SK-N-SH treated with all-trans-retinoic acid at 6 μM for 48 hours (cell line): ENCODE results near the gene MVK.

ENCODE experiments used
- ATAC-seq: fragments of 200-7000 bp; cut with Tn5 transposase; 3 replicates; pipeline ENCODE4 v1.9.1; 2020; ENCODE audit warnings: mild to moderate bottlenecking, moderate library complexity
- ARNTL ChIP-seq: fragments of 450-650 bp; formaldehyde crosslinking; IDR thresholded peaks from 2 replicates; pipeline ENCODE4 v1.5.0; 2020; ENCODE audit warnings: low read depth, mild to moderate bottlenecking, moderate library complexity, borderline replicate concordance
- BACH2 ChIP-seq: fragments of 250-450 bp; sonication (Bioruptor Pico); IDR thresholded peaks from 2 replicates; pipeline ENCODE4 v1.9.0; 2021; ENCODE audit warnings: mild to moderate bottlenecking, borderline replicate concordance
- CSDC2 ChIP-seq: fragments of 250-450 bp; sonication (Bioruptor Pico); IDR thresholded peaks from 2 replicates; pipeline ENCODE4 v1.5.0; 2020; ENCODE audit warnings: mild to moderate bottlenecking, moderate library complexity
- CSRNP3 ChIP-seq: fragments of 250-450 bp; sonication (Bioruptor Pico); IDR thresholded peaks from 2 replicates; pipeline ENCODE4 v1.5.1; 2021; ENCODE audit warnings: mild to moderate bottlenecking, moderate library complexity
- ESRRG ChIP-seq: fragments of 250-450 bp; sonication (Bioruptor Pico); IDR thresholded peaks from 2 replicates; pipeline ENCODE4 v1.6.1; 2021; ENCODE audit warnings: mild to moderate bottlenecking
- GLIS3 ChIP-seq: fragments of 250-450 bp; sonication (Bioruptor Pico); IDR thresholded peaks from 2 replicates; pipeline ENCODE4 v1.5.0; 2020; ENCODE audit warnings: mild to moderate bottlenecking, moderate library complexity
- ISL1 ChIP-seq: fragments of 250-450 bp; sonication (Bioruptor Pico); IDR thresholded peaks from 2 replicates; pipeline ENCODE4 v2.1.2; 2022; ENCODE audit warnings: mild to moderate bottlenecking, moderate library complexity
- OSR1 ChIP-seq: fragments of 250-450 bp; sonication (Bioruptor Pico); IDR thresholded peaks from 2 replicates; pipeline ENCODE4 v1.8.0; 2022; ENCODE audit warnings: moderate library complexity, mild to moderate bottlenecking, inconsistent platforms
- POU6F1 ChIP-seq: fragments of 250-450 bp; sonication (Bioruptor Pico); IDR thresholded peaks from 2 replicates; pipeline ENCODE4 v1.8.0; 2021; ENCODE audit warnings: low read depth, mild to moderate bottlenecking, moderate library complexity, borderline replicate concordance
- PPARA ChIP-seq: fragments of 250-450 bp; sonication (Bioruptor Pico); IDR thresholded peaks from 2 replicates; pipeline ENCODE4 v1.5.0; 2020; ENCODE audit warnings: mild to moderate bottlenecking, borderline replicate concordance
- RARB ChIP-seq: fragments of 250-450 bp; sonication (Bioruptor Pico); IDR thresholded peaks from 2 replicates; pipeline ENCODE4 v1.8.0; 2021; ENCODE audit warnings: mild to moderate bottlenecking, moderate library complexity
- SNAI2 ChIP-seq: fragments of 250-450 bp; sonication (Bioruptor Pico); IDR thresholded peaks from 2 replicates; pipeline ENCODE4 v1.5.0; 2020; ENCODE audit warnings: mild to moderate bottlenecking, moderate library complexity
- TCF4 ChIP-seq: fragments of 250-450 bp; sonication (Bioruptor Pico); IDR thresholded peaks from 2 replicates; pipeline ENCODE4 v1.8.0; 2021; ENCODE audit warnings: mild to moderate bottlenecking, moderate library complexity, borderline replicate concordance
- TOX ChIP-seq: fragments of 250-450 bp; sonication (Bioruptor Pico); IDR thresholded peaks from 2 replicates; pipeline ENCODE4 v1.8.0; 2021; ENCODE audit warnings: mild to moderate bottlenecking, moderate library complexity, borderline replicate concordance
- ZC3H10 ChIP-seq: fragments of 250-450 bp; sonication (Bioruptor Pico); IDR thresholded peaks from 2 replicates; pipeline ENCODE4 v1.5.1; 2021; ENCODE audit warnings: mild to moderate bottlenecking, moderate library complexity
- ZFP3 ChIP-seq: fragments of 250-450 bp; sonication (Bioruptor Pico); IDR thresholded peaks from 2 replicates; pipeline ENCODE4 v1.5.0; 2020; ENCODE audit warnings: mild to moderate bottlenecking, moderate library complexity
- ZFP30 ChIP-seq: fragments of 450-650 bp; formaldehyde crosslinking; IDR thresholded peaks from 2 replicates; pipeline ENCODE4 v1.5.0; 2022; ENCODE audit warnings: mild to moderate bottlenecking, moderate library complexity
- ZNF565 ChIP-seq: fragments of 450-650 bp; formaldehyde crosslinking; conservative IDR thresholded peaks from 2 replicates; pipeline ENCODE4 v1.5.0; 2020; ENCODE audit warnings: low read depth, mild to moderate bottlenecking, moderate library complexity
- ZNF70 ChIP-seq: fragments of 450-650 bp; formaldehyde crosslinking; IDR thresholded peaks from 2 replicates; pipeline ENCODE4 v1.5.0; 2020; ENCODE audit warnings: mild to moderate bottlenecking, moderate library complexity
- ZNF8 ChIP-seq: fragments of 450-650 bp; formaldehyde crosslinking; IDR thresholded peaks from 2 replicates; pipeline ENCODE4 v1.5.0; 2020; ENCODE audit warnings: mild to moderate bottlenecking, moderate library complexity
- TF ChIP-seq, protein P1 (sequence below): fragments of 250-450 bp; sonication (Bioruptor Pico); IDR thresholded peaks from 2 replicates; pipeline ENCODE4 v1.5.0; 2020; ENCODE audit warnings: mild to moderate bottlenecking, moderate library complexity
- TF ChIP-seq, protein P2 (sequence below): fragments of 250-450 bp; sonication (Bioruptor Pico); IDR thresholded peaks from 2 replicates; pipeline ENCODE4 v1.8.0; 2020; ENCODE audit warnings: mild to moderate bottlenecking, moderate library complexity, borderline replicate concordance
- TF ChIP-seq, protein P3 (sequence below): fragments of 250-450 bp; sonication (Bioruptor Pico); IDR thresholded peaks from 2 replicates; pipeline ENCODE4 v1.5.1; 2020; ENCODE audit warnings: low read depth, mild to moderate bottlenecking, moderate library complexity

The MVK gene

DNA sequence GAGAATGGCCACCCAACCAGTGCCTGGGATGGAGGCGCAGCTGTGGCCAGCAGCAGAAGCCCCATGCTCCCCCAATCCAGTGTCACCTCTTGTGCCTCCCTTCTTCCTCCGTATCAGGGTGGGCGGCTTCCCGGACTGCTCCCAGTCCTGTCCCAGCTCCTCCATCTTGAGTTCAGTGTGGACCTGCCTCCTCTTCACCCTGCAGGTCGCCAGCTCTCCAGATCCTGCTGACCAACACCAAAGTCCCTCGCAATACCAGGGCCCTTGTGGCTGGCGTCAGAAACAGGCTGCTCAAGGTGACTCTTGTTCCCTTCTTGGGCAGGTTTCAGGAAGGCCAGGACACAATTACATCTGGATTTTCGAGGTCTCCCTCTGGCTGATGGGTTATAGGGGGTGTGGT lies 17.0 kb downstream of the MVK start:
- TF ChIP-seq ZFP3 (no peak), ZFP30 (CRISPR knock-in tag) (no peak), GLIS3 (no peak), ZNF565 (no peak), RARB (CRISPR knock-in tag) (no peak), ZNF70 (no peak), TOX (no peak), ZNF8 (CRISPR knock-in tag) (no peak), OSR1 (CRISPR knock-in tag) (no peak), ESRRG (CRISPR knock-in tag) (no peak), CSDC2 (CRISPR knock-in tag) (no peak), ISL1 (no peak), CSRNP3 (CRISPR knock-in tag) (no peak), ARNTL (no peak), ZC3H10 (CRISPR knock-in tag) (no peak), TCF4 (CRISPR knock-in tag) (no peak), SNAI2 (no peak)
- TF ChIP-seq, protein P1, sequence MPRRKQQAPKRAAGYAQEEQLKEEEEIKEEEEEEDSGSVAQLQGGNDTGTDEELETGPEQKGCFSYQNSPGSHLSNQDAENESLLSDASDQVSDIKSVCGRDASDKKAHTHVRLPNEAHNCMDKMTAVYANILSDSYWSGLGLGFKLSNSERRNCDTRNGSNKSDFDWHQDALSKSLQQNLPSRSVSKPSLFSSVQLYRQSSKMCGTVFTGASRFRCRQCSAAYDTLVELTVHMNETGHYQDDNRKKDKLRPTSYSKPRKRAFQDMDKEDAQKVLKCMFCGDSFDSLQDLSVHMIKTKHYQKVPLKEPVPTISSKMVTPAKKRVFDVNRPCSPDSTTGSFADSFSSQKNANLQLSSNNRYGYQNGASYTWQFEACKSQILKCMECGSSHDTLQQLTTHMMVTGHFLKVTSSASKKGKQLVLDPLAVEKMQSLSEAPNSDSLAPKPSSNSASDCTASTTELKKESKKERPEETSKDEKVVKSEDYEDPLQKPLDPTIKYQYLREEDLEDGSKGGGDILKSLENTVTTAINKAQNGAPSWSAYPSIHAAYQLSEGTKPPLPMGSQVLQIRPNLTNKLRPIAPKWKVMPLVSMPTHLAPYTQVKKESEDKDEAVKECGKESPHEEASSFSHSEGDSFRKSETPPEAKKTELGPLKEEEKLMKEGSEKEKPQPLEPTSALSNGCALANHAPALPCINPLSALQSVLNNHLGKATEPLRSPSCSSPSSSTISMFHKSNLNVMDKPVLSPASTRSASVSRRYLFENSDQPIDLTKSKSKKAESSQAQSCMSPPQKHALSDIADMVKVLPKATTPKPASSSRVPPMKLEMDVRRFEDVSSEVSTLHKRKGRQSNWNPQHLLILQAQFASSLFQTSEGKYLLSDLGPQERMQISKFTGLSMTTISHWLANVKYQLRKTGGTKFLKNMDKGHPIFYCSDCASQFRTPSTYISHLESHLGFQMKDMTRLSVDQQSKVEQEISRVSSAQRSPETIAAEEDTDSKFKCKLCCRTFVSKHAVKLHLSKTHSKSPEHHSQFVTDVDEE (CRISPR knock-in tag) = no peak
- TF ChIP-seq, protein P2, sequence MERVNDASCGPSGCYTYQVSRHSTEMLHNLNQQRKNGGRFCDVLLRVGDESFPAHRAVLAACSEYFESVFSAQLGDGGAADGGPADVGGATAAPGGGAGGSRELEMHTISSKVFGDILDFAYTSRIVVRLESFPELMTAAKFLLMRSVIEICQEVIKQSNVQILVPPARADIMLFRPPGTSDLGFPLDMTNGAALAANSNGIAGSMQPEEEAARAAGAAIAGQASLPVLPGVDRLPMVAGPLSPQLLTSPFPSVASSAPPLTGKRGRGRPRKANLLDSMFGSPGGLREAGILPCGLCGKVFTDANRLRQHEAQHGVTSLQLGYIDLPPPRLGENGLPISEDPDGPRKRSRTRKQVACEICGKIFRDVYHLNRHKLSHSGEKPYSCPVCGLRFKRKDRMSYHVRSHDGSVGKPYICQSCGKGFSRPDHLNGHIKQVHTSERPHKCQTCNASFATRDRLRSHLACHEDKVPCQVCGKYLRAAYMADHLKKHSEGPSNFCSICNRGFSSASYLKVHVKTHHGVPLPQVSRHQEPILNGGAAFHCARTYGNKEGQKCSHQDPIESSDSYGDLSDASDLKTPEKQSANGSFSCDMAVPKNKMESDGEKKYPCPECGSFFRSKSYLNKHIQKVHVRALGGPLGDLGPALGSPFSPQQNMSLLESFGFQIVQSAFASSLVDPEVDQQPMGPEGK (CRISPR knock-in tag) = no peak
- TF ChIP-seq, protein P3, sequence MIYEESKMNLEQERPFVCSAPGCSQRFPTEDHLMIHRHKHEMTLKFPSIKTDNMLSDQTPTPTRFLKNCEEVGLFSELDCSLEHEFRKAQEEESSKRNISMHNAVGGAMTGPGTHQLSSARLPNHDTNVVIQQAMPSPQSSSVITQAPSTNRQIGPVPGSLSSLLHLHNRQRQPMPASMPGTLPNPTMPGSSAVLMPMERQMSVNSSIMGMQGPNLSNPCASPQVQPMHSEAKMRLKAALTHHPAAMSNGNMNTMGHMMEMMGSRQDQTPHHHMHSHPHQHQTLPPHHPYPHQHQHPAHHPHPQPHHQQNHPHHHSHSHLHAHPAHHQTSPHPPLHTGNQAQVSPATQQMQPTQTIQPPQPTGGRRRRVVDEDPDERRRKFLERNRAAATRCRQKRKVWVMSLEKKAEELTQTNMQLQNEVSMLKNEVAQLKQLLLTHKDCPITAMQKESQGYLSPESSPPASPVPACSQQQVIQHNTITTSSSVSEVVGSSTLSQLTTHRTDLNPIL (CRISPR knock-in tag) = no peak
- no peak for ATAC-seq

DNA sequence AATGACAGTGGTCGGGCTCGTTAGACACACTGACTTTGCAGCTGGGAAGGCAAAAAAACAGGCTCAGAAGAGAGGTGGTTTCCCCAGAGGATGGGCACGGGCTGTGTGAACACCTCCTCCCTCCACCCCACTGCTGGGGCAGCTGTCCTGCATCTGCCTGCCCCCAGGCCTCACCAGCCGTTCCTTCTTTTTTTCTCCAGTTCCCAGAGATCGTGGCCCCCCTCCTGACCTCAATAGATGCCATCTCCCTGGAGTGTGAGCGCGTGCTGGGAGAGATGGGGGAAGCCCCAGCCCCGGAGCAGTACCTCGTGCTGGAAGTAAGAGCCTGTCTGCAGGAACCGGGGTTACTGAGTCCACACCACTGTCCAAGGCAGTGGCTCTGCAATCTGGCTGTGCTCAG lies 17.4 kb downstream of the MVK start:
- ATAC-seq = peak; percentile 15; the same call in 1 of the 3 replicates
- TF ChIP-seq ZFP30 (CRISPR knock-in tag) (no peak), TOX (no peak), OSR1 (CRISPR knock-in tag) (no peak), CSRNP3 (CRISPR knock-in tag) (no peak), CSDC2 (CRISPR knock-in tag) (no peak), BACH2 (no peak), TCF4 (CRISPR knock-in tag) (no peak; the same call in 1 of the 2 replicates), POU6F1 (CRISPR knock-in tag) (no peak), ESRRG (CRISPR knock-in tag) (no peak), ZC3H10 (CRISPR knock-in tag) (no peak), RARB (CRISPR knock-in tag) (no peak), ZNF565 (no peak), PPARA (no peak)
- TF ChIP-seq, protein P1 (CRISPR knock-in tag) = no peak
- TF ChIP-seq, protein P3 (CRISPR knock-in tag) = no peak
- TF ChIP-seq, protein P2 (CRISPR knock-in tag) = no peak
